ENCODE data around the gene CCNA2. TPM values are rescaled to one million over a fixed set of nuclear protein-coding genes. Genes with fewer than 3 reads are reported as not detected.

The CCNA2 gene
- total and polyA plus RNA-seq, 9 of the 15 experiments (the other 6 are each of a cell fraction or from before 2014, with no cell fraction given): 37.1 to 197 (median 154) TPM

GRCh38 chr4:121800961-121801714 lies 22.5 kb downstream of the CCNA2 start, which contains the start of gene EXOSC9 (continued):
- TF ChIP-seq CTCF (IDR thresholded peaks at IDR 0.05 in 2 of 3, conservative IDR thresholded peaks at IDR 0.05 in 1 of 3; ENCODE audit: insufficient read depth in 2 of 3, low read depth in 1 of 3, low read length in 3 of 3) (no peak), ZNF583 (CRISPR knock-in tag; IDR thresholded peaks at IDR 0.05) (no peak), MEIS2 (IDR thresholded peaks at IDR 0.05; ENCODE audit: partially characterized antibody) (peak; percentile 39), SMAD1 (IDR thresholded peaks at IDR 0.05; ENCODE audit: low read depth, low read length, partially characterized antibody) (peak; percentile 79), MNT (conservative IDR thresholded peaks at IDR 0.05) (peak; percentile 59 to 91), POLR2H (tag; IDR thresholded peaks at IDR 0.05; ENCODE audit: low read depth) (peak; percentile 87), MYBL2 (IDR thresholded peaks at IDR 0.05; ENCODE audit: low read depth) (peak; percentile 38; the same call in 1 of the 2 replicates), MYBL2 (CRISPR knock-in tag; IDR thresholded peaks at IDR 0.05; ENCODE audit: borderline replicate concordance) (no peak), EP400 (IDR thresholded peaks at IDR 0.05) (peak; percentile 93), MEF2A (IDR thresholded peaks at IDR 0.05; ENCODE audit: control insufficient read depth, low read depth, low read length) (no peak), MAZ (CRISPR knock-in tag; conservative IDR thresholded peaks at IDR 0.05 in 1 of 2, IDR thresholded peaks at IDR 0.05 in 1 of 2) (peak; percentile 38 to 76; a peak in 2 of 4 replicates), GTF2F1 (IDR thresholded peaks at IDR 0.05; ENCODE audit: low read depth, low read length) (peak; percentile 70; the same call in 1 of the 2 replicates), ZBTB12 (CRISPR knock-in tag; IDR thresholded peaks at IDR 0.05) (peak; percentile 95), ZMIZ1 (IDR thresholded peaks at IDR 0.05; ENCODE audit: low read depth in 2 of 2, low read length in 2 of 2) (0 out of 4 replicates have a peak, but pooled peaks of 1 of the 2 experiments have one; percentile 67), ZNF3 (CRISPR knock-in tag; IDR thresholded peaks at IDR 0.05) (no peak), ZFPM2 (CRISPR knock-in tag; IDR thresholded peaks at IDR 0.05) (0 out of 2 replicates have a peak, but pooled peaks have one; percentile 58), POLR2AphosphoS2 (IDR thresholded peaks at IDR 0.05; ENCODE audit: low read length) (peak; percentile 80; the same call in 1 of the 2 replicates)

Data from K562 (cell line).